Measurements from ENCODE around the gene CACNA1B.

Gene CACNA1B

DNA sequence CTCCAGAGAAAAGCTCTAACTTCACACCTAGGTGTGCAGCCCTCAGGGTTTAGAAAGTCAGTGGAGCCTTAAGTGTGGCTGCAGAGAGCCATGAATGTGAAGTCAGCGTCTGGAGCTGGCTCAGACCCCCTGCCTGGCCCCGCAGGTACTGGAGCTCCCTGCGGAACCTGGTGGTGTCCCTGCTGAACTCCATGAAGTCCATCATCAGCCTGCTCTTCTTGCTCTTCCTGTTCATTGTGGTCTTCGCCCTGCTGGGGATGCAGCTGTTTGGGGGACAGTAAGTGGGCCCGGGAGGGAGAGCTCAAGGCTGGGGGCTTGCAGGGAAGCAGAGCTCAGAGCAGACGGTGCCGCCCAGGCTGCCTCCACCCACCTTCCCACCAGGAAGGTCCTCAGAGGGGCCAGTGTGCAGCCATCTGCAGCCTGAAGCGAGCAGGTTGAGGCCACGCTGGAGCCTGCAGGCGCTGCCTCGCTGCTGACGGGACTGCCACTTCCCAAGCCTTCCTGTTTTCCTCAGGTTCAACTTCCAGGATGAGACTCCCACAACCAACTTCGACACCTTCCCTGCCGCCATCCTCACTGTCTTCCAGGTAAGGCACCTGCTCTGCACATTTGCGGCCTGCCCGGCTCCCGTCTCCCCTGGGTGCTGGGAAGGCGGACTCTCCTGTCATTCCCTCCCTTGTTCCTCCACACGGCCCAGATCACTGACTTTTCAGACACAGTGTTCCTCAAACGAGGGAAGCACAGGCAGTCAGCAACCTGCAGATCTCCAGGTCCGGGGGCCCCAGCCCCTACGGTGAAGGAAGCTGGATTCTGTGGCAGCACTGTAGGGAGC, 108.9 kb downstream of the CACNA1B start:
- DNase-seq (ENCODE audit: low read depth) = no peak

DNA sequence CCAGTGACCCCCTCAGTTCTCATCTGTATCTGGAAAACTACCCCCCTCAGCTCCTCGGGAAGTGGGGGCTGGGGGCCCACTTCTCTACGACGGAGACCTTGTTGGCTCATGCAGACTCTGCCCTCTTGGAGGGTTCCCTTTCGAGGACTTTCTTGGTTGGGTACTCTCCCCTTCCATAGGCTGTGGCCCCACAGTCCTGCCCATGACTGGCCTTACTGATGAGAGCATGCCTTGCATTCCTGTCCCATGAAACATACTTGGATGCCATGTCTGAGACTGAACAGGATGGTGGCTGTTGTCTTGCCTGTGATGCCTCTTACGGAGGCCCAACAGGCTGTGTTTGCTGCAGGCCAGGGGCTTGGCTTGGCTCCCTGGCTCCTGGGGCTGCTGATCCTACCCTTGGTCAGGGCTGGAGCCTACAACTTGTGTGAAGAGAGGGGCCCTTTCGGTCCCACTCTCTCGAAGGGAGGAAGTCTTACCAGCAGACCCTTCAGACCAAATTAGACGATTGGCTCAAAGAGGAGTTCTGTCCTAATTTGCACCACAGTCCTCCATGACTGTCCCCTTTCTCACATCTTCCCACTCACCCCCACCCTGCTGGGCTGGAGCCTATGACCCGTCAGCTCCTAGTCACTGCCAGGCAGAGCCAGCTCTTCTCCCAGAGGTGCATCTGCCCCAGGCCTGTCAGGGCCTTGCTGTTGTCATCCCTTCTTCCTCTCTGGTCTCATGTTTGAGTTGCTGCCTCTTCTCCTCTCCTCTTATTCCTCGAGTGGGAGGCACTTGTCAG, 109.9 kb downstream of the CACNA1B start:
- DNase-seq (ENCODE audit: low read depth) = no peak

DNA sequence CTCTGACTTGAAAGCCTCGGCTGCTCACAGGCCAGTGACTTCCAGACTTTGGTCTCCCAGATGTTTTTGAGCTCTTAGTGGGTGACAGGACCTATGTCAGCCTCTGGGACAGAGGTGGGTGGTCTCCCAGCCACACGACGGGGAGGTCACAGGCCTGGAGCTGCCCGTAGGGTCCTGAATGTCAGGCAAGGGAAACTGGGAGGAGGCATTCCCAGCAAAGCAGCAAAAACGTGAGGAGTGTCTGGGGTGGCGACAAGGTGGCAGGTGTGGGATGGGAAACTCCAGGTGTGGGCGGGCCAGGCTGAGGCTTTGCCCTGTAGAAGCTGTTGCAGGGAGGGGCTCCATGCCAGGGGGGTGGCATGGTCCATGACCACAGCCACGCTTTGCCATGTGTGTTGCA, 110.5 kb downstream of the CACNA1B start:
- no peak for DNase-seq (ENCODE audit: low read depth)

DNA sequence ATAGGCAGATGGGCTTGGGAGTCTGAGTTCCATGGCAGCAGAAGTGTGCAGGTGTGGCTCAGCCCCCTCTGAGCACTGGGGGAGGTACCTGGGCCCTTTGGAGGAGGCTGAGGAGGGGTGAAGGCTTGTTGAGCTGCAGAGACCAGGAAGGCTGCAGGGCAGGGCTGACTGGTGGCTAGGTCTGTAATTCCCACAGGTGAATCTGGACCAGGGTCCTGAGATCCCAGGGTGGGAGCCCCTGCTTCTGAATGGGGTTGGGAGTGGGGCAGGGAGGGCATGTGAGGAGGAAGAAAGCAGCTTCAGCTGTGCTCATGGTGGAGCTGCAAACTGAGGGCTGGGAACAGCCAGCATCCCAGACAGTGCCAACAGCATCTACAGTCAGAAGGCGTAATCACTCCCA, 111.1 kb downstream of the CACNA1B start:
- no peak for DNase-seq (ENCODE audit: low read depth)

DNA sequence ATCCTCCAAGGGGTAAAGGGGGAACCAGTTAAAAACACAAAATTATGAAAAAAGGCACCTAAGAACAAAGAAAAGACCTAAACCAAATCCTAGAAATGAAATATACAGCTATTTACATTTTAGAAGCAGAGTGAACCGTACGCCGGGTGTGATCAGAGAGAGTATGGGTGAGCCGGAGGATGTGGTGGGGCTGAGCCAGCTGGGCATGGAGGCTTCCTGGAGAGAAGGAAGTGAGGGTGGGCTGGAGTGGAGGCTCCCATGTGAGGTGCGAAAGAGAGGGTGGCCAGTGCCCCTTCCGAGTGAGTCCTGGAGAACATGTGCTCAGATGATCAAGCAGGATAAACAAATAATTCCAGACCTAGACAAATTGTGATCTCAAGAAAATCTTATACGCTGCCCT, 111.6 kb downstream of the CACNA1B start:
- DNase-seq (ENCODE audit: low read depth) = no peak

DNA sequence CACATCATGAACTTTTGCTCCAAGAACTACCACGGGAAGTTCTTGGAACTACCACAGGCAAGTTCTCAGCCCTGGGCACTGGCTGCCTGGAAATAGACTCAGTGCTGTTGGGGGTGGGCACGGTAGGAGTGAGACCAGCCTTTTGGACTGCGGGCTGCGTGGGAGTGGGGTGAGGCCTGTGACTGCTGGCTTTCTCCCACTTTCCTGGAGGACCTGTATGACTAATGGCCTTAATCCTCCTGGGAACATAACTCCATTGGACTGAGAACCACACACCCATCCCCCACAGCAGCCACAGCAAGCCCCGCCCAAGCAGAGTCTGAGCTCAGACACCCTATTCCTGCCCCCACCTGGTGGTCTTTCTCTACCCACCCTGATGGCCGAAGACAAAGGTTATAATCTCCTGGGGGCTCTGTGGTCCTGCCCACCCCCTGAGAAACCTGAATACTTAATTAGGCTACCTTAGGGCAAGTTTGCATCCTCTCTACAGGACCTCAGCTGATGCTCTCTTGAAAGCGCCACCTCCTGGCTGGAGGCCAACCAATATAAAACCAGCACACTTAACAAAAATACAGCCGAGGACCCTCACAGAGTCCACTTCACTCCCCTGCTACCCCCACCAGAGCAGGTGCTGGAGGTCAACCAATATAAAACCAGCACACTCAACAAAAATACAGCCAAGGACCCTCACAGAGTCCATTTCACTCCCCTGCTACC, 112.6 kb downstream of the CACNA1B start:
- no peak for DNase-seq (ENCODE audit: low read depth)

DNA sequence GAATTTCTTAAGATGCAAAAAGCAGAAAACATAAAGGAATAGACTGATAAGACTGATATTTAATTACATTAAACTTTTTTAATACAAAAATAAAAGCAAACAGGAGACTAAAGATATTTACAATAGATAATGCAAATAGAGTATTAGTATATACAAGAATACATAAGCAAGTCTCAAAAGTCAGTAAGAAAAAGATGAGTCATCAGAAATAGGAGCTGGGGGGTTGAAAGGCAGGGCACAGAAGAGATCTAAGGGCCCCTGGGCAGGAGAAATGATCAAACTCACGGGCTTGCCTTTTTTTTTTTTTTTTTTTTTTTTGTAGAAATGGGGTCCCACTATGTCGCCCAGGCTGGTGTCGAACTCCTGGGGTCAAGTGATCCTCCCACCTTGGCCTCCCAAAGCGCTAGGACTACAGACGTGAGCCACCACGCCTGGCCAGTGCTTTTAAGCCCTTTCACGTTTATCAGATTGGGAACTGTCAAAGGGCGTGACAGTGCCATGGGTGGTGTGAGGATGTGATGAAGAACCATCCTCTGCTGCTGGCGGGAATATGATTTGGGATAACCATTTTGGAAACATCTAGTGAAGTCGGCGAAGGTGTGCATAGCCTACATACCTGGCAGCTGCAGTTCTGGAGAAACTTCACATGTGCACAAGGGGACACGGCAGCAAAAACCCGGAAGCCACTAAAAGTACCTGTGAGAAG, 126.1 kb downstream of the CACNA1B start:
- DNase-seq (ENCODE audit: low read depth) = no peak

DNA sequence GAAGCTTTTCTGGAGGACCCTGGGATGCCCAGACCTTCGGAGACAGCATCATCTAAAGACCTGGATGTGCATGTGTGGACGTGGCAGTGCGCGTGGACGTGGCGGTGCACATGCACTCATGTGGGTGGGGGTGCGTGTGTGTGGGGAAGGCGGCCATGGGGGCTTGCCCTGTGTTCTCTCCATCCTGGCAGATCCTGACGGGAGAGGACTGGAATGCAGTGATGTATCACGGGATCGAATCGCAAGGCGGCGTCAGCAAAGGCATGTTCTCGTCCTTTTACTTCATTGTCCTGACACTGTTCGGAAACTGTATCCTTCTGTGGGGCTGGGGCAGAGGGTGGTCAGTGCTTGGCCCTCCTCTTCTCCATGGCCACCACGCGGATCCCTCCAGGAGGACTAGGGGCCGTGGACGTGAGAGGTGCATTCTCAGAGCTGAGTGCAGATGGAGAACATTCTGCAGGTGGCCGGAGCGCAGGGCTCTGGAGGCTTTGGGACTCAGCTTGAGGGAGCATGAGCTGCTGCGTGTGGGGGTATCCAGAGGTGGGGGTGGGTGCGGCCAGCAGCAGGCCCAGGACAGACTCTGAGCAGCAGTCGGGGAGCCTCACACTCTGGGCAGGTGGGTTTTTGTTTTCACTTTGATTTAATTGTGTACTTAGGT, 129.1 kb downstream of the CACNA1B start:
- DNase-seq (ENCODE audit: low read depth) = no peak

DNA sequence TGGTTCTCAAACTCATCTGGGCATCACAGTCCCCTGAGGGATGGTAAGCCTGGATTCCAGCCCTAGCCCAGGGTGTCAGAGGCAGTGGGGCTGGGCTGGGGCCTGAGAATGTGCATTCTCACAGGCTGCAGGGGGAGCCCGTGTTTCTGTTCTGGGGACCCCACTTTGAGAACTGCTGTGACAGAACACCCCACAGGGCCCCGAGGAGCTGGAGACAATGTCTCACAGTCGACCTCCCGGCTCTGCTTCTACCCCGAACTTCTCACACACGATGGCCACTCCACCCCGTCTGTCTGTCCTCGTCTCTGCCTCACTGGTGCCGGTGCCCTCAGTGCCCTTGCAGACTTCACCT, 130.0 kb downstream of the CACNA1B start:
- DNase-seq (ENCODE audit: low read depth) = no peak

DNA sequence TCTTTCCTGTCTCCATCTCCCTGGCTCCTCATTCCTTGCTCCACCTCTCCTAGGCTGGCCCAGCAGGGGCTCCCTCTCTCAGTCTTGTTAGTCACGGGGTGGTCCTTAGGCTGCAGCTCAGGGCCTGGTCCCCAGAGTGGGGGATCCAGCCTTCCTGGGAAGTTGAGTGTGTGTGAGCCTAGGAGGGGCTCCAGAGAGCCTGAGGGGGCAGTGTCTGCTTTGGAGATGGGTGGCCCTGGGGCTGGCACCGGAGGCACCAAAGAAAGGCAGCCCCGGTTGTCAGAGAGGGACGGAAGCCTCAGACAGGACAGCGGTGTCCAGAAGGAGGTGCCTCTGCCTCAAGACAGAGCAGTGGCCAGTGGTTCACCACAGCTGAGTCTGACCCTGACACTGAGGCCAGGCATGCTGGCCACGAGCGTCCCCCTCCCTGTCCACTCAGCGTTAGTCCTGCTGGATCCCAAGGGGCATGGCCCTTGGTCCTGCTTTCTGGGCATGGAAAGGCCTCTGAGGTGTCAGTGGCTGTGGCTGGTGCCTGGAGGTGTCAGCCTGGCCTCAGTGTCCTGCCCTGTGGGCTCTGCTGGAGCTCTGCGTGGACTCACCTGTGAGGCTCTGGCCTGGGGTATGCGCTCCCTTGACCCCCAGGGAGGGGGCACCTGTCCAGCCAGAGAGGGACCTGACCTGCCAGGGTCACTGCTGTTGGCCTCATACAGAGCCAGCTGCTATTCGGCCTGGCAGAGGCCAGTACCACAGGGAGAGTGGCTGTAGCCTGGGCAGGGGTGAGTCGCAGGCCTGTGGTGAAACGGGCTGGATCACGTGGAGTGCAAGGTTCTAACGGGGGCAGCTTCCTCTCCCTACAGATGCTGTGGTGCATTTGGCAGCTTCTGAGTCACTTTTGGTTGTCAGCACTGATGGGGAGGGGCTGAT, 130.6 kb downstream of the CACNA1B start:
- no peak for DNase-seq (ENCODE audit: low read depth)

DNA sequence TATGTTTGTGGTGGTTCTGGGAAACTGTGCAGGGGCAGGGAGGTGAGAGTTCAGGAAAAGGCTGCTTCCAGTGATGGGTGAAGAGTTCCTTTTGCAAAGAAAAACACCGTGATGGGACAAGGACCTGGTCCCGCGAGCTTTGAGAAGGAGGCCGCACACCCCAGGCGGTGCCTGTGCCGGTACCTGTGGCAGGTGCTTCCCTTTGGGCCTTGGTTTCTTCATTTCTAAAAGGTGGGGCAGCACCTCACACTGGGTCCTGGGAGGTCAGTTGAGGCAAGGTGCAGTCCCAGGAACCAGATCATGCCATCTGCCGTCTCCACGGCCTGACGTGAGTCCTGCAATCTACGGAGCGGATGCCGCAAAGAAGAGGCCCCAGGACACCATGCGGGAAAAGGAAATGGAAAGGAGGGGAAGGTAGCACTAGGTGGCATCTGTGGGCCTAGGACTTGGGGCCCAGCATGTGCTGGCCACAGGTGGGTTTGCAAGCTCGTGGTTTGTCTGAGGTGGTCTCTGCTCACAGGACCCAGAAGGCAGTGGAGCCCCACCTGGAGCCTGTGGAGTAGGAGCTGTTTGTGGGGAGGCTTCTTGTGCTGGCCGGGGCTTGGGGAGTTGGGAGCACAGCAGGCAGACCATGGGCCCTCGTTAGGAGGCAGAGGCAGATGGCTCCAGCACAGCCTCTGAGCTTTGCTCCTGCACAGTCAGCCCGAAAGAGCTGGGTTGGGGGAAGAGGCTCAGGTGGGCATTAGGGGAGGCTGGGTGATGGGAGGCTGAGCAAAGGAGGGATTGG, 131.6 kb downstream of the CACNA1B start:
- no peak for DNase-seq (ENCODE audit: low read depth)

DNA sequence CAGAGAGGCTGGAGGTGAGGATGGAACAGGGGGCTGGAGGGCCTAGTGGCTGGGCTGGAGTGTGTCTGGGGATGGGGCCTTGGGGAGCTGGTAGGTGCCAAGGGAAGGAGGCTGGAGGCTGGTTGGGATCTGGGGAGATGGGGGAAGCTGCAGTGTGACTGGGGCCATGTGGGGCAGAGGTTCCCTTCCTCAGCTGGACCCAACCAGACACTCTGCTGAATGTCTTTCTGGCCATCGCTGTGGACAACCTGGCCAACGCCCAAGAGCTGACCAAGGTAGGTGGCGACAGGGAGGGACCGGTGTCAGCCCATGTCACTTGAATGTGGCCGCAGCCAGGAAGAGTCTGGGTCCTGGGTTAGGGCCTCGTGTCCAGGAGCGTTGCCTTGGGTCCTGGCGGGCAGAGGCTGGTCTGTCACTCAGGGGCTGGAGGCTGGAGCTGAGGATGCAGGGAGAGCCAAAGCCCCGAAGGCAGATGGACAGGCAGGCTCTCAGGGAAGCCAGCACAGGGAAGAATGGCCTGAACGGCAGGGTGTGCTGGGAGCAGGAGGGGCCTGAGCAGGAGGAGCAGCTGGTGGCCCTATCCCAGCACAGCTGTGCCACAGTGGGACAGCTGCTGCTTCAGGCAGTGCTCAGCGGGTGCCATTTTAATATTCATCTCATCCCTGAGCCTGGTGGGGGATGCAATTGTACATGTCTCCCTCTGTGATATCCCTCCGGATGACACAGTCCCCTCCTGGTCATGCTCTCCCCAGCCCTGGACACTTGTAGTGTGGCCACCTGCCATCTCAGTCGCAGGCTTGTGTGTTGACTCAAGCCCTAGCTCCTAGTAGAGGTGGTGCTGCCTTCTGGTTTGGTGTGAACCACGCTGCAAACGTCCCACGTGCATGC, 132.5 kb downstream of the CACNA1B start:
- DNase-seq (ENCODE audit: low read depth) = no peak

DNA sequence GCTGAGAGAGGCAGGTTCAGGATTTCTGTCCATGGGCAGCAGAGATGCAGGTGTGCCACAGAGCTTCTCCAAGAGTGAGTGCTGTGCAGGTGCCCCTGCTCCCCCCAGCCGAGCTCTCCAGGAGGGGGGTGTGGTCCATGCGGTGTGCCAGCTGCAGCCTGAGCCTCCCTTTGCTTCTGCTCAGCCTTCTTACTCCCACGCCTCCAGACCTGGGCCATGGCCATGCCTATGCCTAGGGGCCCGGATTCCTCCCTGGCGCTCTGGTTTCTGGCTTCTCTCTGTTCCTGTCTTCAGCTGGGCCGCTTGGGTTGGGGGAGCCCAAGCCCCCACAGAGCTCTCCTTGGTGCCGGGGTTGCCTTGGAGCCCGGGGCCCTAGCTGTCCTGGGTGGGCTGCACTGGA, 133.3 kb downstream of the CACNA1B start:
- DNase-seq (ENCODE audit: low read depth) = no peak

DNA sequence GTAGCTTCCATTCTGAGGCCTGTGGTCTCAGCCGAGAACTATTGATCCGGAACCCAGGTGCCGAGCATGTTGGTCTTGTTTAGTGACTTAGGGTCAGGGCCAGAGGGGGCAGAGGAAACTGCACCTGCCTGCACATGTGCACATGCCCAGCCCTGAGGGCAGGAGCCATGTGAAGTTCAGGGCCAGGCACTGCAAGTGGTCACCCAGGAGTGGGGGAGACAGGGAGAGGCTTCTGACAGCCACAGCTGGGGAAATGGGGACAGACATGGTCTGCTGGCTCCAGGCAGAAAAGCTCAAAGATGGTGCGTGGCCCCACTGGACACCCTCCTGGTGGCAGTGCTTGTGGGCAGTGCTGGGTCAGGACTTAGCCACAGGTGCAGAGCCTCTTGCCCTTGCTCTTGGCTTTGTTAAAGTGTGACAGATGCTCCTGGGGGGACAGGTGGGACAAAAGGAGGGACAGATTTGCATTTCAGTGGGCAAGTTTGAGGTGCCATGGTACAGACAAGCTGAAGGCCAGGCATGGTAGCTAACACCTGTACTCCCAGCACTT, 134.4 kb downstream of the CACNA1B start:
- DNase-seq (ENCODE audit: low read depth) = no peak

DNA sequence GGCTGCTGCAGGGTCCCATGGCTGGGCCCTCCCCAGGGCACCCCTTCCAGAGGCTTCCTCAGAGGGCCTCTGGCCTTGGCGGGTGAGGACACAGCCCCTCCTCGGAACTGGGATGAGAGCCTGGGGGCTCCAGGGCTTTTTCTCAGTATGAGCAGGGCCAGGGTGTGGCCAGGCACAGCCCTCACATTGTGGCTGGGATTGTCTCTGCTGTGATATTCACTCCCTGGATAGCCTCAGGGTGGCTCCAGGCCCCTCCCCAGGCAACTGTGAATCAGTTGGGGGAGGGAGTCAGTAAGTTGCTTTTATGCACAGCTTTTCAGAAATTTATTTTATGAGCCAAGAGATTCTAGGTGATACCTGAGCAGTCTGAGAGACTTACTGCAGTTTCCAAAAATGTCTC, 135.7 kb downstream of the CACNA1B start:
- DNase-seq (ENCODE audit: low read depth) = no peak

DNA sequence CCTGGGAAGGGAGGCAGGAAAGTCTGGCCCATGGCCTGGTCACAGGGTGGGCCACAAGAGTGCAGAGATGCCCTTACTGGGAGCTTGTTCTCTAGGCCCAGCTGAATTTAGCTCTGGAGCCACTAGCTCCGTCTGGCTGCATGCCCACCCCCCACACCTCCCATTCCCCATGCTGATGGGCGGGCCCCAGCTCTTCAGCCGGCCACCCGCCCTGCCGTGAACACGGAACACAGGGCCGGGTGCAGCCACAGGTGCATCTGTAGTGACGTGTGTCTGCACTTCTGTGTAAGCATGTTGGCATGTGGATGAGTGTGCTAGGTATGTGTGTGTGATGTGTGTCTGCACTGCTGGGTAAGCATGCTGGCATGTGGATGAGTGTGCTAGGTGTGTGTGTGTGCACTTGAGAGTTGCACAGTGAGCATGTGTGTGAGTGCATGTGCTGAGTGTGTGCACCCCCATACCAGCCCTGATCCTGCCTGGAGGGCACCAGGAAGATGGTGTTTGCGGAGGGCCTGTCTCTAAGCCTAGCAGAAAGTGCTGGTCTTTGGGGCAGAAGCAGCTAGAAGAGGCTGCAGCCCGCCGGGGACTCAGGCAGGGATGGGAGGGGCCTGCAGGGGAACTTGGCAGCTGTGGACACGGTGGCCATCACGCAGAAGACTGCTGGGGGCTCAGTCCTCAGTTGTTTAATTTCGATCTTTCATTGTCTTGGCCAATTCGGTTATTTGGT, 136.4 kb downstream of the CACNA1B start:
- DNase-seq (ENCODE audit: low read depth) = no peak

DNA sequence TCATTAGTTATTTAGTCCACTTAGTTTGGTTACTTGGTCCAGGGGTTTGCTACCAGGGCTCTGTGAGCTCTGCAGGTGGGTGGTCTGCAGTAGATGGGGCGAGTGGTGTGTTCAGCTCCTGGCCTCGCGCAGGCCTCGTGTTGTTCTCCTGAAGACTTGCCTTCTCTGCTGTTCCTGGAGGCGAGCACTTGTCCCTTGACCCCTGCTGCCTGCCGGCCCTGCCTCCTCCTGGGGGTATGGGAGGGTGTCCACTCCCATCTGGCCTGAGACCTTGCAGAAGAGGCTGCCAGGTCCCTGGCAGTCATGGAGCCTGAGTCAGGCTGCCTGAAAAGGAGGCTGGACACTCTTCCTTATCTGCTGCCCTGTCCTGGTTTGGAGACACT, 137.0 kb downstream of the CACNA1B start:
- no peak for DNase-seq (ENCODE audit: low read depth)
